Urothelium cell line (cell line): ENCODE results near the gene BEST1.

ENCODE experiments used
- DNase-seq: peaks from one replicate; pipeline ENCODE4 v3.0.0; 2011; ENCODE audit warnings: low spot score, mixed read lengths
- FAIRE-seq: peaks from 2 replicates; lab custom pipeline; 2011; peaks lifted over from hg19 to GRCh38; lab: Jason Lieb, UNC

The BEST1 gene

GRCh38 chr11:61950035-61950547 is at the start of gene BEST1:
BEST1 (plus strand) TSS chr11:61950351; CDS start chr11:61951807, 1,456 bp downstream.
- FAIRE-seq (no peak), DNase-seq (no peak)

GRCh38 chr11:61901397-61901796 is 48.8 kb upstream of the BEST1 start:
- FAIRE-seq (no peak), DNase-seq (no peak)

GRCh38 chr11:61902313-61902712 is 47.8 kb upstream of the BEST1 start:
- no peak for DNase-seq
- no peak for FAIRE-seq

- DNase-seq: no peak
- no peak for FAIRE-seq
Measured at GRCh38 chr11:61903845-61904244, 46.3 kb upstream of the BEST1 start.

- DNase-seq: no peak
- FAIRE-seq: peak; percentile 37
Measured at GRCh38 chr11:61904539-61905048, 45.6 kb upstream of the BEST1 start.

- no peak for DNase-seq
- FAIRE-seq: no peak
Measured at GRCh38 chr11:61905067-61905696, 45.0 kb upstream of the BEST1 start.

- no peak for DNase-seq
- FAIRE-seq: no peak
Measured at GRCh38 chr11:61905801-61906521, 44.2 kb upstream of the BEST1 start.

- DNase-seq (no peak), FAIRE-seq (no peak)
Measured at GRCh38 chr11:61906522-61906909, 43.6 kb upstream of the BEST1 start.

- DNase-seq (no peak), FAIRE-seq (no peak)
Measured at GRCh38 chr11:61907282-61907681, 42.9 kb upstream of the BEST1 start.

GRCh38 chr11:61907871-61908729 is 42.1 kb upstream of the BEST1 start:
- FAIRE-seq (no peak), DNase-seq (no peak)

GRCh38 chr11:61908730-61909316 is 41.3 kb upstream of the BEST1 start:
- FAIRE-seq (no peak), DNase-seq (no peak)

- DNase-seq (no peak), FAIRE-seq (no peak)
Measured at GRCh38 chr11:61910187-61911127, 39.7 kb upstream of the BEST1 start.

- no peak for DNase-seq
- no peak for FAIRE-seq
Measured at GRCh38 chr11:61911128-61911700, 38.9 kb upstream of the BEST1 start.

- FAIRE-seq (no peak), DNase-seq (no peak)
Measured at GRCh38 chr11:61911701-61912529, 38.2 kb upstream of the BEST1 start.

- FAIRE-seq (no peak), DNase-seq (no peak)
Measured at GRCh38 chr11:61912530-61912898, 37.6 kb upstream of the BEST1 start.

- no peak for FAIRE-seq
- no peak for DNase-seq
Measured at GRCh38 chr11:61912991-61913698, 37.0 kb upstream of the BEST1 start.

- DNase-seq (no peak), FAIRE-seq (no peak)
Measured at GRCh38 chr11:61913699-61914395, 36.3 kb upstream of the BEST1 start.
